Measurements from ENCODE around the gene AFMID.

AFMID gene

GRCh38 chr17:78224231-78225087 lies 37.3 kb downstream of the AFMID start:
- H3K4me3 ChIP-seq (ENCODE audit: low read depth, low read length): no peak overlapping the region
- TF ChIP-seq CTCF (IDR thresholded peaks at IDR 0.05; ENCODE audit: insufficient read depth, low read depth, low read length, missing control alignments): no peak
- no peak for DNase-seq (ENCODE audit: low read depth)

- no peak overlapping the region for H3K4me3 ChIP-seq (ENCODE audit: low read depth, low read length)
- no peak for TF ChIP-seq CTCF (IDR thresholded peaks at IDR 0.05; ENCODE audit: insufficient read depth, low read depth, low read length, missing control alignments)
- DNase-seq (ENCODE audit: low read depth): no peak
Observed at GRCh38 chr17:78225088-78225865, 38.1 kb downstream of the AFMID start.

- no peak overlapping the region for H3K4me3 ChIP-seq (ENCODE audit: low read depth, low read length)
- no peak for DNase-seq (ENCODE audit: low read depth)
- no peak for TF ChIP-seq CTCF (IDR thresholded peaks at IDR 0.05; ENCODE audit: insufficient read depth, low read depth, low read length, missing control alignments)
Observed at GRCh38 chr17:78226055-78226758, 39.0 kb downstream of the AFMID start.

- DNase-seq (ENCODE audit: low read depth): no peak
- no peak for TF ChIP-seq CTCF (IDR thresholded peaks at IDR 0.05; ENCODE audit: insufficient read depth, low read depth, low read length, missing control alignments)
- H3K4me3 ChIP-seq (ENCODE audit: low read depth, low read length): no peak overlapping the region
Observed at GRCh38 chr17:78226759-78227454, 39.7 kb downstream of the AFMID start.

GRCh38 chr17:78227455-78227916 lies 40.3 kb downstream of the AFMID start:
- DNase-seq (ENCODE audit: low read depth): no peak
- TF ChIP-seq CTCF (IDR thresholded peaks at IDR 0.05; ENCODE audit: insufficient read depth, low read depth, low read length, missing control alignments): no peak
- no peak overlapping the region for H3K4me3 ChIP-seq (ENCODE audit: low read depth, low read length)

- DNase-seq (ENCODE audit: low read depth): no peak
- H3K4me3 ChIP-seq (ENCODE audit: low read depth, low read length): no peak overlapping the region
- no peak for TF ChIP-seq CTCF (IDR thresholded peaks at IDR 0.05; ENCODE audit: insufficient read depth, low read depth, low read length, missing control alignments)
Observed at GRCh38 chr17:78228176-78228575, 41.0 kb downstream of the AFMID start.
